K562 (cell line): ENCODE results near the gene FLAD1. TPM values are rescaled to one million over a fixed set of nuclear protein-coding genes. Genes with fewer than 3 reads are reported as not detected.
A peak's percentile ranks its signal among the peaks of the same experiment; 100 is the strongest.

ENCODE experiments used
- BRF2 ChIP-seq: IDR thresholded peaks from 3 replicates; pipeline ENCODE4 v1.6.1; 2011; ENCODE audit warnings: borderline replicate concordance, mild to moderate bottlenecking; ENCODE audit not compliant: insufficient read length, insufficient read depth
- CREB1 ChIP-seq, 2 experiments: sonication (generic) in 1 of 2; formaldehyde crosslinking in 1 of 2; IDR thresholded peaks; 2 replicates each; pipeline versions ENCODE4 v1.6.1 to v1.8.0; 2012 to 2022; ENCODE audit warnings: inconsistent platforms in 1 of 2, mild to moderate bottlenecking in 1 of 2, missing genetic modification reagents in 1 of 2, moderate library complexity in 1 of 2
- DPF2 ChIP-seq: fragments of 450-650 bp; IDR thresholded peaks from 2 replicates; pipeline ENCODE4 v1.6.1; 2016
- E2F6 ChIP-seq, 2 experiments: IDR thresholded peaks; 2 replicates each; pipeline ENCODE4 v1.6.1; 2011; ENCODE audit warnings: borderline replicate concordance in 1 of 2, control low read depth in 1 of 2, low read depth in 1 of 2, low read length in 1 of 2, mild to moderate bottlenecking in 1 of 2, mixed read lengths in 1 of 2, moderate library complexity in 1 of 2; ENCODE audit not compliant: insufficient read depth in 1 of 2, insufficient read length in 1 of 2, poor library complexity in 1 of 2, severe bottlenecking in 1 of 2; ENCODE audit errors: extremely low read depth in 1 of 2
- ESRRB ChIP-seq: fragments of 250-450 bp; sonication (Bioruptor Pico); IDR thresholded peaks from 2 replicates; pipeline ENCODE4 v1.5.0; 2020; ENCODE audit warnings: mild to moderate bottlenecking, moderate library complexity, borderline replicate concordance
- HEY1 ChIP-seq: fragments of 250-450 bp; sonication (Bioruptor Pico); IDR thresholded peaks from 2 replicates; pipeline ENCODE4 v1.5.0; 2020; ENCODE audit warnings: mild to moderate bottlenecking, moderate library complexity, borderline replicate concordance
- HNRNPL ChIP-seq: fragments of 200-400 bp; formaldehyde crosslinking; IDR thresholded peaks from 2 replicates; pipeline ENCODE4 v1.6.1; 2017; ENCODE audit warnings: low read depth, mild to moderate bottlenecking, low read length
- HSF4 ChIP-seq: fragments of 250-450 bp; sonication (Bioruptor Pico); IDR thresholded peaks from 2 replicates; pipeline ENCODE4 v2.1.2; 2022; ENCODE audit warnings: mild to moderate bottlenecking, moderate library complexity, borderline replicate concordance
- KLF1 ChIP-seq: fragments of 450-650 bp; IDR thresholded peaks from 2 replicates; pipeline ENCODE4 v1.6.1; 2016; ENCODE audit warnings: missing genetic modification characterization, missing compliant biosample characterization
- LEF1 ChIP-seq: fragments of 450-650 bp; IDR thresholded peaks from 2 replicates; pipeline ENCODE4 v1.6.1; 2016; ENCODE audit warnings: mild to moderate bottlenecking
- MAFK ChIP-seq: IDR thresholded peaks from 2 replicates; pipeline ENCODE4 v1.6.1; 2011; ENCODE audit warnings: low read length, improper control_type of control experiment
- MTA3 ChIP-seq: fragments of 450-650 bp; formaldehyde crosslinking; IDR thresholded peaks from 2 replicates; pipeline ENCODE4 v1.6.1; 2017; ENCODE audit warnings: mild to moderate bottlenecking, borderline replicate concordance
- PCBP2 ChIP-seq: fragments of 200-400 bp; formaldehyde crosslinking; IDR thresholded peaks from 2 replicates; pipeline ENCODE4 v1.6.1; 2018; ENCODE audit warnings: low read length, low read depth, mild to moderate bottlenecking, moderate library complexity; ENCODE audit not compliant: poor library complexity, severe bottlenecking
- PKNOX1 ChIP-seq: fragments of 450-650 bp; IDR thresholded peaks from 2 replicates; pipeline ENCODE4 v1.6.1; 2016
- SMC3 ChIP-seq: conservative IDR thresholded peaks from 2 replicates; pipeline ENCODE4 v1.6.1; 2011; ENCODE audit warnings: low read depth, low read length, improper control_type of control experiment; ENCODE audit not compliant: insufficient read depth
- SRF ChIP-seq, 2 experiments: fragments of 250-450, 450-650 bp in 1 of 2; sonication (Bioruptor Pico) in 1 of 2; sonication (generic) in 1 of 2; formaldehyde crosslinking; IDR thresholded peaks; 2 replicates each; pipeline versions ENCODE4 v1.5.0 to v1.5.1; 2020 to 2022; ENCODE audit warnings: mild to moderate bottlenecking in 1 of 2, missing genetic modification reagents in 1 of 2
- ZBTB2 ChIP-seq: fragments of 450-650 bp; IDR thresholded peaks from 2 replicates; pipeline ENCODE4 v1.6.1; 2016; ENCODE audit warnings: antibody characterized with exemption
- ZNF146 ChIP-seq: IDR thresholded peaks from one replicate; pipeline ENCODE4 v1.6.1; 2018; ENCODE audit warnings: missing compliant biosample characterization; ENCODE audit not compliant: unreplicated experiment
- ZNF507 ChIP-seq: conservative IDR thresholded peaks from 2 replicates; pipeline ENCODE4 v1.6.1; 2017; ENCODE audit warnings: missing genetic modification characterization, missing compliant biosample characterization
- ZNF586 ChIP-seq: fragments of 450-650 bp; formaldehyde crosslinking; conservative IDR thresholded peaks from 2 replicates; pipeline ENCODE4 v1.4.0; 2020; ENCODE audit warnings: mild to moderate bottlenecking, moderate library complexity
- ZNF766 ChIP-seq: fragments of 200-800 bp; sonication (Bioruptor generic); conservative IDR thresholded peaks from 2 replicates; pipeline ENCODE4 v1.6.1; 2016; ENCODE audit warnings: missing genetic modification characterization, missing compliant biosample characterization
- polyA plus RNA-seq, 8 experiments: library from polyadenylated mRNA; depleted of rRNA in 4 of 8; stranded (reverse) in 5 of 8; unstranded in 3 of 8; fragments of >200 nt; fragmentation: Nextera tagmentation in 2 of 8; fragmentation: Illumina TruSeq in 1 of 8; extraction: Ambion mirVana in 2 of 8; extraction: Trizol in 1 of 8; gene quantifications; 2 replicates each; pipeline versions ENCODE4 v1.2.1 to v1.2.3, GENCODE V29; 2011 to 2014; ENCODE audit warnings: inconsistent platforms in 1 of 8, missing spikeins in 1 of 8
- total RNA-seq, 7 experiments: library from RNA; depleted of rRNA in 6 of 7; stranded (reverse); fragments of >200 nt in 6 of 7; fragmentation: Illumina TruSeq in 2 of 7; extraction: Trizol in 2 of 7; gene quantifications; 2 replicates each; pipeline versions ENCODE4 v1.2.1 to v1.2.3, GENCODE V29; 2011 to 2021; ENCODE audit warnings: low replicate concordance in 1 of 7

Gene FLAD1
- total and polyA plus RNA-seq, 9 of the 15 experiments (the other 6 are each of a cell fraction or from before 2014, with no cell fraction given): 24.9 to 85.8 (median 67.0) TPM

GRCh38 chr1:154937085-154937987 lies 45.8 kb upstream of the FLAD1 start (continued):
- no peak for TF ChIP-seq HSF4 (CRISPR knock-in tag)
- TF ChIP-seq E2F6 (IDR thresholded peaks at IDR 0.05; ENCODE audit: borderline replicate concordance in 1 of 2, extremely low read depth in 1 of 2, insufficient read depth in 1 of 2, insufficient read length in 1 of 2, low read depth in 1 of 2, low read length in 1 of 2, poor library complexity in 1 of 2, severe bottlenecking in 1 of 2): no peak
- TF ChIP-seq CREB1 (IDR thresholded peaks at IDR 0.05): peak; percentile 97
- TF ChIP-seq CREB1 (CRISPR knock-in tag; IDR thresholded peaks at IDR 0.05): peak; percentile 96
- no peak for TF ChIP-seq SMC3
- TF ChIP-seq DPF2: peak; percentile 71
- TF ChIP-seq MTA3: peak; percentile 75; the same call in 1 of the 2 replicates
- no peak for TF ChIP-seq HNRNPL
- TF ChIP-seq ESRRB (CRISPR knock-in tag): no peak
- no peak for TF ChIP-seq ZNF586 (CRISPR knock-in tag)
- no peak for TF ChIP-seq KLF1 (tag)
- no peak for TF ChIP-seq ZBTB2
- peak; percentile 93 for TF ChIP-seq PKNOX1
- peak; percentile 82 for TF ChIP-seq ZNF766
- TF ChIP-seq ZNF146 (CRISPR knock-in tag): no peak
- no peak for TF ChIP-seq BRF2
- TF ChIP-seq ZNF507 (tag): no peak
- TF ChIP-seq HEY1 (CRISPR knock-in tag): no peak
- TF ChIP-seq LEF1: peak; percentile 63; the same call in 1 of the 2 replicates
- no peak for TF ChIP-seq SRF (CRISPR knock-in tag; IDR thresholded peaks at IDR 0.05)
- TF ChIP-seq PCBP2: no peak
- TF ChIP-seq MAFK: no peak
